ENCODE data around the gene SCLY. TPM values are rescaled to one million over a fixed set of nuclear protein-coding genes. Genes with fewer than 3 reads are reported as not detected.

SCLY gene
- polyA plus RNA-seq, 1 experiment: 7.7 TPM

GRCh38 chr2:238084761-238085160 lies 24.0 kb downstream of the SCLY start:
- Histone ChIP-seq H3K27me3 (ENCODE audit: control insufficient read depth, insufficient read depth, low read length) (no peaks in the 10 kb centered on the region), H3K4me3 (ENCODE audit: low read depth, low read length) (no peak overlapping the region), H3K36me3 (ENCODE audit: control insufficient read depth, insufficient read depth, low read length) (peaks cover 3% of the 10 kb centered on the region)
- DNase-seq (ENCODE audit: low read depth): no peak
- no peak for TF ChIP-seq CTCF (IDR thresholded peaks at IDR 0.05; ENCODE audit: insufficient read depth, low read depth, low read length)
- ChIA-PET POLR2A (no interaction called here), CTCF (no interaction called here)

GRCh38 chr2:238085899-238086298 lies 25.1 kb downstream of the SCLY start:
- no peaks in the 10 kb centered on the region for H3K27me3 ChIP-seq (ENCODE audit: control insufficient read depth, insufficient read depth, low read length)
- ChIA-PET POLR2A (no interaction called here), CTCF (interaction anchor here (0.6 kb wide), 1 partner anchor 472 kb away, joined by 3 read pairs; no protein-coding TSS in a partner anchor)
- TF ChIP-seq CTCF (IDR thresholded peaks at IDR 0.05; ENCODE audit: insufficient read depth, low read depth, low read length): no peak
- no peak for DNase-seq (ENCODE audit: low read depth)
- H3K4me3 ChIP-seq (ENCODE audit: low read depth, low read length): no peak overlapping the region
- H3K36me3 ChIP-seq (ENCODE audit: control insufficient read depth, insufficient read depth, low read length): peaks cover 3% of the 10 kb centered on the region

- CTCF ChIA-PET: interaction anchor here (0.6 kb wide), 1 partner anchor 26 kb away, joined by 3 read pairs; no protein-coding TSS in a partner anchor
- Histone ChIP-seq H3K4me3 (ENCODE audit: low read depth, low read length) (no peak overlapping the region), H3K36me3 (ENCODE audit: control insufficient read depth, insufficient read depth, low read length) (peaks cover 1% of the 10 kb centered on the region; the same call in 1 of the 2 replicates), H3K27me3 (ENCODE audit: control insufficient read depth, insufficient read depth, low read length) (no peaks in the 10 kb centered on the region)
- no peak for TF ChIP-seq CTCF (IDR thresholded peaks at IDR 0.05; ENCODE audit: insufficient read depth, low read depth, low read length)
- POLR2A ChIA-PET: interaction anchor here (0.5 kb wide), 1 partner anchor 207 kb away, joined by 5 read pairs; no protein-coding TSS in a partner anchor
- no peak for DNase-seq (ENCODE audit: low read depth)
Measured at GRCh38 chr2:238087211-238087610, 26.4 kb downstream of the SCLY start.

- Histone ChIP-seq H3K36me3 (ENCODE audit: control insufficient read depth, insufficient read depth, low read length) (no peaks in the 10 kb centered on the region), H3K4me3 (ENCODE audit: low read depth, low read length) (no peak overlapping the region), H3K27me3 (ENCODE audit: control insufficient read depth, insufficient read depth, low read length) (no peaks in the 10 kb centered on the region)
- CTCF ChIA-PET: interaction anchor here (0.5 kb wide), 1 partner anchor 55 kb away, joined by 3 read pairs; no protein-coding TSS in a partner anchor
- no peak for DNase-seq (ENCODE audit: low read depth)
- TF ChIP-seq CTCF (IDR thresholded peaks at IDR 0.05; ENCODE audit: insufficient read depth, low read depth, low read length): no peak
- POLR2A ChIA-PET: no interaction called here
Measured at GRCh38 chr2:238090887-238091286, 30.1 kb downstream of the SCLY start.

- ChIA-PET CTCF (no interaction called here), POLR2A (no interaction called here)
- no peak for TF ChIP-seq CTCF (IDR thresholded peaks at IDR 0.05; ENCODE audit: insufficient read depth, low read depth, low read length)
- no peaks in the 10 kb centered on the region for H3K36me3 ChIP-seq (ENCODE audit: control insufficient read depth, insufficient read depth, low read length)
- no peak overlapping the region for H3K4me3 ChIP-seq (ENCODE audit: low read depth, low read length)
- no peak for DNase-seq (ENCODE audit: low read depth)
- no peaks in the 10 kb centered on the region for H3K27me3 ChIP-seq (ENCODE audit: control insufficient read depth, insufficient read depth, low read length)
Measured at GRCh38 chr2:238091436-238092060, 30.7 kb downstream of the SCLY start.
